ENCODE measurements around the gene KCNN2. TPM values are rescaled to one million over a fixed set of nuclear protein-coding genes. Genes with fewer than 3 reads are reported as not detected.

The KCNN2 gene
- total and polyA plus RNA-seq, 2 donors (not counting 3 experiments of a cell fraction or from before 2014, with no cell fraction given), result 0.32 to 1.9 TPM

GRCh38 chr5:114434396-114435219, 72.7 kb downstream of the KCNN2 start:
- BruUV-seq (replicated peaks), result no TSS peak
- no peak for DNase-seq (ENCODE audit: low read depth, low spot score)
- TF ChIP-seq FOS (IDR thresholded peaks at IDR 0.05; ENCODE audit: borderline replicate concordance, insufficient read depth, low read length) (no peak), POLR2AphosphoS5 (IDR thresholded peaks at IDR 0.05; ENCODE audit: insufficient read depth, low read depth, low read length) (no peak), POLR2A (IDR thresholded peaks at IDR 0.05; ENCODE audit: low read depth, low read length) (no peak), GATA2 (IDR thresholded peaks at IDR 0.05; ENCODE audit: insufficient read depth, insufficient read length, low read depth, low read length) (no peak), MYC (IDR thresholded peaks at IDR 0.05; ENCODE audit: low read depth, low read length) (no peak), EZH2 (IDR thresholded peaks at IDR 0.05; ENCODE audit: borderline replicate concordance, low read depth, low read length, severe bottlenecking) (no peak), CTCF (IDR thresholded peaks at IDR 0.05; ENCODE audit: extremely low read depth in 1 of 2, insufficient read depth in 1 of 2, low read depth in 1 of 2, low read length in 2 of 2) (no peak)
- no peaks in the 10 kb centered on the region for H3K9me1 ChIP-seq (replicated peaks; ENCODE audit: control insufficient read depth, extremely low read depth, insufficient read depth, low read length)
- H3K9me3 ChIP-seq (replicated peaks; ENCODE audit: control insufficient read depth, insufficient read depth, low read length), result no peaks in the 10 kb centered on the region
- no peaks in the 10 kb centered on the region for H3K4me1 ChIP-seq (ENCODE audit: control insufficient read depth, extremely low read depth, insufficient read depth, low read length)
- POLR2A ChIA-PET, result no interaction called here
- no peaks in the 10 kb centered on the region for H3K36me3 ChIP-seq (ENCODE audit: control insufficient read depth in 2 of 2, extremely low read depth in 1 of 2, insufficient read depth in 2 of 2, low read length in 2 of 2)
- no peak for FAIRE-seq
- no peak overlapping the region for H3K4me2 ChIP-seq (ENCODE audit: insufficient read depth, low read length)
- dilution Hi-C loops (cut with MboI; ENCODE audit: extremely low pct_ligation_motif_present, low sequenced_read_pairs) (no loop called here), intact Hi-C loops (cut with micrococcal nuclease) (no loop called here)
- H4K20me1 ChIP-seq (replicated peaks; ENCODE audit: control insufficient read depth, extremely low read depth, insufficient read depth, low read length), result no peaks in the 10 kb centered on the region
- H3K9ac ChIP-seq (replicated peaks; ENCODE audit: extremely low read depth, insufficient read depth, low read length), result no peak overlapping the region
- H3K27ac ChIP-seq (ENCODE audit: insufficient read depth, low read depth, low read length), result no peak overlapping the region
- H3K4me3 ChIP-seq (replicated peaks in 1 of 3; ENCODE audit: insufficient read depth in 1 of 3, low read depth in 1 of 3, low read length in 3 of 3), result no peak overlapping the region
- CTCF ChIA-PET, result interaction anchor here (0.8 kb wide), 1 partner anchor 823 kb away, joined by 3 read pairs; no protein-coding TSS in a partner anchor
- H3K27me3 ChIP-seq (ENCODE audit: control insufficient read depth in 2 of 2, insufficient read depth in 2 of 2, low read length in 2 of 2), result no peaks in the 10 kb centered on the region
- no peak overlapping the region for H2AFZ ChIP-seq (ENCODE audit: low read depth, low read length)
- H3K79me2 ChIP-seq (ENCODE audit: control insufficient read depth, insufficient read depth, low read length), result no peaks in the 10 kb centered on the region

All from endothelial cell of umbilical vein (primary cell).